Natural killer cell (primary cell): ENCODE results near the gene MUC16. TPM values are rescaled to one million over a fixed set of nuclear protein-coding genes. Genes with fewer than 3 reads are reported as not detected.

ENCODE experiments used
- total RNA-seq, 4 donors: library from RNA; stranded (reverse); fragments of 120-200 nt in 1 of 4; gene quantifications; one replicate each; pipeline versions ENCODE4 v1.2.3 to v1.2.4, GENCODE V29; 2013 to 2022

MUC16 gene
- total RNA-seq, 3 donors from 2014 or later (not counting 1 experiment from before 2014, with no cell fraction given) = under 0.01 TPM; not detected in 2

Other genes starting within 250 kb of the MUC16 start
- gene ZNF558, start 178.1 kb downstream of the MUC16 start, total RNA-seq = 10 to 100 TPM; 20.9 to 26.8 (median 23.8) TPM
- not detected for gene MBD3L1, start 178.0 kb downstream of the MUC16 start, total RNA-seq
- not detected for gene OR1M1, start 76.7 kb upstream of the MUC16 start, total RNA-seq
- not detected for gene OR7G2, start 97.1 kb upstream of the MUC16 start, total RNA-seq
- gene OR7G1, start 105.4 kb upstream of the MUC16 start, total RNA-seq = not detected
- gene OR7G3, start 116.5 kb upstream of the MUC16 start, total RNA-seq = not detected
- 10 to 100 TPM; 78.0 to 91.2 (median 82.8) TPM for gene ZNF317, start 130.0 kb upstream of the MUC16 start, total RNA-seq
- not detected for gene OR7D2, start 168.6 kb upstream of the MUC16 start, total RNA-seq
- gene OR7D4, start 209.2 kb upstream of the MUC16 start, total RNA-seq = not detected
- gene OR7E24, start 240.5 kb upstream of the MUC16 start, total RNA-seq = not detected